Left ventricle myocardium inferior (tissue), 1 donor: ENCODE results near the gene URB1. TPM values are rescaled to one million over a fixed set of nuclear protein-coding genes. Genes with fewer than 3 reads are reported as not detected.

ENCODE experiments used
- DNase-seq: peaks from one replicate; pipeline ENCODE4 v3.0.0-alpha.2; 2020
- H3K27ac ChIP-seq: fragments of 200-600 bp; replicated peaks from 2 replicates; pipeline ENCODE4 v1.8.0; 2021
- H3K27me3 ChIP-seq: fragments of 200-600 bp; 2 replicates; pipeline ENCODE4 v1.8.0; 2021; ENCODE audit warnings: low read depth
- H3K36me3 ChIP-seq: fragments of 200-600 bp; 2 replicates; pipeline ENCODE4 v1.8.0; 2021
- H3K4me1 ChIP-seq: fragments of 200-600 bp; 2 replicates; pipeline ENCODE4 v1.8.0; 2021
- H3K4me3 ChIP-seq: fragments of 200-600 bp; 2 replicates; pipeline ENCODE4 v1.8.0; 2021; ENCODE audit warnings: mild to moderate bottlenecking, moderate library complexity
- H3K9me3 ChIP-seq: fragments of 200-600 bp; replicated peaks from 2 replicates; pipeline ENCODE4 v1.8.0; 2021
- CTCF ChIP-seq: fragments of 200-600 bp; IDR thresholded peaks from 2 replicates; pipeline ENCODE4 v1.8.0; 2021; ENCODE audit warnings: antibody characterized with exemption, mild to moderate bottlenecking, borderline replicate concordance
- intact Hi-C: fragments of 100-400 bp; cut with micrococcal nuclease; formaldehyde crosslinking; loops from one replicate; pipeline ENCODE4 v1.11.0; 2022
- total RNA-seq: library from RNA; stranded (reverse); fragmentation: NEBNext Ultra II Directional; extraction: Animal tissue kit (Norgen Biotek cat#: 25700); gene quantifications from one replicate; pipeline ENCODE4 v1.2.1, GENCODE V29; 2021
- donor health status: DM: no; HTN: yes; CAD: no; lungs with severe emphysema.

Gene URB1
- total RNA-seq, 1 donor from 2014 or later = 13.8 TPM

- H3K27me3 ChIP-seq = no peaks in the 10 kb centered on the region
- no peak overlapping the region for H3K27ac ChIP-seq
- no peaks in the 10 kb centered on the region for H3K4me1 ChIP-seq
- H3K36me3 ChIP-seq = peaks cover 98% of the 10 kb centered on the region
- H3K4me3 ChIP-seq = no peak overlapping the region
- H3K9me3 ChIP-seq = peaks cover 9% of the 10 kb centered on the region
- DNase-seq = no peak
- TF ChIP-seq CTCF = no peak
- intact Hi-C loops = no loop called here
These were observed 44.0 kb downstream of the URB1 start for GRCh38 chr21:32348604-32349332.

- H3K4me3 ChIP-seq = no peak overlapping the region
- peaks cover 98% of the 10 kb centered on the region for H3K36me3 ChIP-seq
- no peak overlapping the region for H3K27ac ChIP-seq
- no peaks in the 10 kb centered on the region for H3K4me1 ChIP-seq
- peaks cover 11% of the 10 kb centered on the region for H3K9me3 ChIP-seq
- TF ChIP-seq CTCF = no peak
- no peaks in the 10 kb centered on the region for H3K27me3 ChIP-seq
- no peak for DNase-seq
- intact Hi-C loops = no loop called here
These were observed 44.8 kb downstream of the URB1 start for GRCh38 chr21:32347977-32348376.

GRCh38 chr21:32347351-32347750 is 45.5 kb downstream of the URB1 start:
- Histone ChIP-seq H3K36me3 (peaks cover 96% of the 10 kb centered on the region), H3K27me3 (no peaks in the 10 kb centered on the region), H3K27ac (no peak overlapping the region), H3K4me1 (no peaks in the 10 kb centered on the region), H3K4me3 (no peak overlapping the region), H3K9me3 (peaks cover 11% of the 10 kb centered on the region)
- intact Hi-C loops = no loop called here
- DNase-seq = no peak
- TF ChIP-seq CTCF = no peak

GRCh38 chr21:32346951-32347350 is 45.9 kb downstream of the URB1 start:
- Histone ChIP-seq H3K27ac (no peak overlapping the region), H3K4me3 (no peak overlapping the region), H3K4me1 (no peaks in the 10 kb centered on the region), H3K9me3 (peaks cover 11% of the 10 kb centered on the region), H3K27me3 (no peaks in the 10 kb centered on the region), H3K36me3 (peaks cover 98% of the 10 kb centered on the region)
- no peak for DNase-seq
- intact Hi-C loops = no loop called here
- TF ChIP-seq CTCF = no peak

- no peak overlapping the region for H3K27ac ChIP-seq
- no peak overlapping the region for H3K4me3 ChIP-seq
- H3K36me3 ChIP-seq = peaks cover 94% of the 10 kb centered on the region
- H3K9me3 ChIP-seq = peaks cover 11% of the 10 kb centered on the region
- no peak for TF ChIP-seq CTCF
- DNase-seq = no peak
- no peaks in the 10 kb centered on the region for H3K27me3 ChIP-seq
- H3K4me1 ChIP-seq = no peaks in the 10 kb centered on the region
- intact Hi-C loops = no loop called here
These were observed 51.7 kb downstream of the URB1 start for GRCh38 chr21:32340863-32341848.
